Measurements from ENCODE around the gene PPP1R9B.

PPP1R9B gene

DNA sequence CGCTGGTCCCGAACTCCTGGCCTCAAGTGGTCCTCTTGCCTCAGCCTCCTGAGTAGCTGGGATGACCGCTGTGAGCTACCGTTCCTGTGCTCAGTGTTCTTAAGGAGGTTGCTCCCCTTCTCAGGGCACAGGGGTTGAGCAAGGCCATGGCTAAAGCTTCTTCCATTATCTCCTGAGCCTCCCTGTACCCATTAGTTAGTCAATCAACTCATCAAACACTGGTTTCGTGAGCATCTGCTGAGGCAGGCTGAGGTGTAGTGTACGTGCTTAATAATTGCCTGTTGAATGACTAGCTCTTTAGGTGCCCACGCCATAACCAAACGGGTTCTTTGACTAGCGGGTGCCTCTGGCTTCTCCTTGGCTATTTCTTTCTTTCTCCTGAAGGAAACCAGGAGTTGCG lies 27.0 kb upstream of the PPP1R9B start:
- peak; percentile 17 for DNase-seq (ENCODE audit: low read depth)
- TF ChIP-seq, protein P1, sequence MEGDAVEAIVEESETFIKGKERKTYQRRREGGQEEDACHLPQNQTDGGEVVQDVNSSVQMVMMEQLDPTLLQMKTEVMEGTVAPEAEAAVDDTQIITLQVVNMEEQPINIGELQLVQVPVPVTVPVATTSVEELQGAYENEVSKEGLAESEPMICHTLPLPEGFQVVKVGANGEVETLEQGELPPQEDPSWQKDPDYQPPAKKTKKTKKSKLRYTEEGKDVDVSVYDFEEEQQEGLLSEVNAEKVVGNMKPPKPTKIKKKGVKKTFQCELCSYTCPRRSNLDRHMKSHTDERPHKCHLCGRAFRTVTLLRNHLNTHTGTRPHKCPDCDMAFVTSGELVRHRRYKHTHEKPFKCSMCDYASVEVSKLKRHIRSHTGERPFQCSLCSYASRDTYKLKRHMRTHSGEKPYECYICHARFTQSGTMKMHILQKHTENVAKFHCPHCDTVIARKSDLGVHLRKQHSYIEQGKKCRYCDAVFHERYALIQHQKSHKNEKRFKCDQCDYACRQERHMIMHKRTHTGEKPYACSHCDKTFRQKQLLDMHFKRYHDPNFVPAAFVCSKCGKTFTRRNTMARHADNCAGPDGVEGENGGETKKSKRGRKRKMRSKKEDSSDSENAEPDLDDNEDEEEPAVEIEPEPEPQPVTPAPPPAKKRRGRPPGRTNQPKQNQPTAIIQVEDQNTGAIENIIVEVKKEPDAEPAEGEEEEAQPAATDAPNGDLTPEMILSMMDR (conservative IDR thresholded peaks at IDR 0.05; ENCODE audit: low read depth, low read length): no peak
- H3K4me3 ChIP-seq (ENCODE audit: low read depth, low read length): no peak overlapping the region

DNA sequence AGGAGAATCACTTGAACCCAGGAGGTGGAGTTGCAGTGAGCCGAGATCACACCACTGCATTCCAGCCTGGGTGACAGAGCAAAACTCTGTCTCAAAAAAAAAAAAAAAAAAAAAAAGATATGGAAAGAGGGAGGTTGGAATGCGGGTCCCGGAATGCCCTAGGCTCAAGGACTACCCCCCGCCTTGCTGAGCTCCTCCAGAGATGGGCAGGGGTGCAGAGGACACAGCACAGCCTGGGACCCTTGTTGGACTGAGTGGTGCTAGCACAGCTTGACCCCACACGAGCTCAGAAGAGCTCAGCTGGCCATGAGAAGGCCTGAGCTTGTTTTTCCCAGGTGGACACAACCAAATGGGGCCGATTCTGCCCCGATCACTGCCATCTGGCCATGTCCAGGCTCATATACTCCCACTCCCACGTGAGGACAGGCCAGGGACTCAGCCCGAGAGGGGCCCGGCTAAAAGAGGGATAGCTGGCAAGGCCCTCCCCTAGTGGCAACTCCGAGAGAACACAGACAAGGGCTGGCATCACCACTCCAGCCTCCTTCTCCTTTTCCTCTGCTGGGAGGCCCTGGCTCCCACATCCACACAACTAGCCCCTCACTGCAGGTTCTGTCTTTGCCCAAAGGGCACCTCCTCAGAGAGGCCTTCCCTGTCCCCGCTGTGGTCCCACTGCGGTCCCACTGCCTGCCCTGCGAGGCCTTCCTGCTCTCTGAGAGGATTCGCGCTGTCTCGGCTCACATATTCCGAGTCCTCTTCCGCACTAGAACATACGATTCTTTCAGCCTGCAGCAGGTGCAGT lies 26.3 kb upstream of the PPP1R9B start:
- TF ChIP-seq, protein P1 (conservative IDR thresholded peaks at IDR 0.05; ENCODE audit: low read depth, low read length): peak; percentile 13
- peak; percentile 23 for DNase-seq (ENCODE audit: low read depth)
- H3K4me3 ChIP-seq (ENCODE audit: low read depth, low read length): no peak overlapping the region

- DNase-seq (ENCODE audit: low read depth): no peak
- TF ChIP-seq, protein P1 (conservative IDR thresholded peaks at IDR 0.05; ENCODE audit: low read depth, low read length): no peak
Measured at GRCh38 chr17:50175035-50175807, 24.7 kb upstream of the PPP1R9B start.

DNA sequence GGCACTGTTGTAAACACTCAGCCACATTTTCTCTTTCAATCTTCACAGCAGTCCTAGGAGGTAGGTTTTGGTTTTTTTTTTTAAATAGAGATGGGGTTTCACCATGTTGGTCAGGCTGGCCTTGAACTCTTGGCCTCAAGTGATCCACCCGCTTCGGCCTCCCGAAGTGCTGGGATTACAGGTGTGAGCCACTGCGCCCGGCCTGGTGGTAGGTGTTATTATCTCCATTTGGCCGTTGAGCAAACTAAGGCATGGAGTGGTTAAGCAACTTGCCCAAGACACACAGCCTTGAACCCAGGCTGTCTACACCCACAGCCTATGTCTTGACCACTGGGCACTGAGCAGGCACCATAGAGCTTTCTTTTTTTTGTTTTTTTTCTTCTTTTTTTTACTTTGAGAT lies 24.0 kb upstream of the PPP1R9B start:
- TF ChIP-seq, protein P1 (conservative IDR thresholded peaks at IDR 0.05; ENCODE audit: low read depth, low read length): no peak
- no peak overlapping the region for H3K4me3 ChIP-seq (ENCODE audit: low read depth, low read length)
- DNase-seq (ENCODE audit: low read depth): no peak

More at GRCh38 chr17:50175035-50175807, 24.7 kb upstream of the PPP1R9B start:
- H3K4me3 ChIP-seq (ENCODE audit: low read depth, low read length): no peak overlapping the region

GRCh38 chr17:50173335-50173941 lies 23.0 kb upstream of the PPP1R9B start:
- peak; percentile 94 for DNase-seq (ENCODE audit: low read depth)

DNA sequence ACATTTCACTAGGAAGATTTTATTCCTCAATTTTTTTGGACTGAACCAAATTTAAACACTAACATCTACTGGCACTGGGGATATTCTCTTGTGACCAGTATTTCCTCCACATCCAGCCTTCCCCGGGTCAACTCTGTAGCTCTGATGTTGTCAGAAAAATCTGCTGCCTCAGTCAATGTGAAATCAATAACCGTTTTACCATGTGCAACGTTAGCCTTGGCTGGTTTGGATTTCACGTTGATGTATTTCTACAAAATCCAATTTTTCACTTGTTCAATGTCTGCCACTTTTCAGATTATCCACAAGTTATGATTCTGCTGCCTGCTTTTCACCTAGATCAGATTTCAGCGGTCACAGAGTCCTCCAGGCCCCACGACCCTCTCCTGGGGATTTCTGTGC lies 22.5 kb upstream of the PPP1R9B start:
- TF ChIP-seq, protein P1 (conservative IDR thresholded peaks at IDR 0.05; ENCODE audit: low read depth, low read length): no peak
- DNase-seq (ENCODE audit: low read depth): no peak
- no peak overlapping the region for H3K4me3 ChIP-seq (ENCODE audit: low read depth, low read length)

More at GRCh38 chr17:50173335-50173941, 23.0 kb upstream of the PPP1R9B start:
- TF ChIP-seq, protein P1 (conservative IDR thresholded peaks at IDR 0.05; ENCODE audit: low read depth, low read length): no peak
- H3K4me3 ChIP-seq (ENCODE audit: low read depth, low read length): no peak overlapping the region
